Activated CD4-positive, alpha-beta T cell treated with anti-CD3 and anti-CD28 coated beads, Interleukin-2, Interleukin-4, amounts not matched to agents 100 ng/mL and 50 ng/mL, durations not matched to agents 16 hours and 8 hours (primary cell): ENCODE data around the gene ZNF260.
"Not testable (repeated sequence)": the region's sequence is repeated elsewhere in the genome, so short reads cannot be mapped to it uniquely, and the experiment has no call there.

ENCODE experiments used
- DNase-seq: peaks from one replicate; pipeline ENCODE4 v3.0.0-alpha.2; 2020; ENCODE audit warnings: low spot score

Gene ZNF260

GRCh38 chr19:36528194-36528920 lies at the start of gene ZNF260:
Gene ZNF260, minus strand, starts transcription at chr19:36528271. Its CDS starts 13,033 bp downstream, at chr19:36515238.
- DNase-seq, result peak; percentile 94

GRCh38 chr19:36577271-36577996 lies 49.4 kb upstream of the ZNF260 start:
- DNase-seq, result no peak

GRCh38 chr19:36574741-36575140 lies 46.7 kb upstream of the ZNF260 start:
- DNase-seq, result no peak

DNA sequence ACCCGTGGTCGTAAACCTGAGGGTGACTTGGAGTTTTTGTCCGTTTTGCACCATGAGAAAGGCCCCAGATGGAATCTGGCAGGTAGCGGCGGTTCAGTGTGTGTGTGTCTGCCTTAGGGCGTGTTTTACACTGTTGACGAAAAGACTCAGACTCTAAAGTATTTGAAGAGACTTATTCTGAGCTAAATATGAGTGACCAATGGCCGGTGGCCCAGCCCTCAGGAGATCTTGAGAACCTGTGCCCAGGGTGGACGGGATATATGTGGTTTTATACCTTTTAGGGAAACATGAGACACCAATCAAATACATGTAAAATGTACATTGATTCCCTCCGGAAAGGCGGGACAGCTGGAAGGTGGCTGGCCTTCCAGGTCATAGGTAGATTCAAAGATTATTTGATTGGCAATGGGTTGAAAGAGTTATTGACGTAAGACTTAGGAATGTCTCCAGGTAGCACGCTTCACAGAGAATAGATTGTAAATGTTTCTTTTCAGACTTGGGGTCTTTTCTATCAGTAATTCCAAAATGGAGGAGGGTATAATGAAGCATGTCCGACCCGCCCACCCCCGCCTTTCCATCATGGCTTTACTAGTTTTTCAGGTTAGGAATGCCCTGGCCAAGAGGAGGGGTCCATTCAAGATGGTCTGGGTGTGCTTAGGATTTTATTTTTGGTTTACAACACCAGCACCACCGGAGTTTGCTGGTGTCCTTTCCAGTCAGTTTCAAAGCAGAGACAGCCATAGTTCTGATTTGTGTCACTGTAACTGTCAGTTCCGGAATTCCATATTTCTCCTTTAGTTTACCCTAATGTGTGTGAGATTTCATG lies 46.0 kb upstream of the ZNF260 start:
- no peak for DNase-seq

DNA sequence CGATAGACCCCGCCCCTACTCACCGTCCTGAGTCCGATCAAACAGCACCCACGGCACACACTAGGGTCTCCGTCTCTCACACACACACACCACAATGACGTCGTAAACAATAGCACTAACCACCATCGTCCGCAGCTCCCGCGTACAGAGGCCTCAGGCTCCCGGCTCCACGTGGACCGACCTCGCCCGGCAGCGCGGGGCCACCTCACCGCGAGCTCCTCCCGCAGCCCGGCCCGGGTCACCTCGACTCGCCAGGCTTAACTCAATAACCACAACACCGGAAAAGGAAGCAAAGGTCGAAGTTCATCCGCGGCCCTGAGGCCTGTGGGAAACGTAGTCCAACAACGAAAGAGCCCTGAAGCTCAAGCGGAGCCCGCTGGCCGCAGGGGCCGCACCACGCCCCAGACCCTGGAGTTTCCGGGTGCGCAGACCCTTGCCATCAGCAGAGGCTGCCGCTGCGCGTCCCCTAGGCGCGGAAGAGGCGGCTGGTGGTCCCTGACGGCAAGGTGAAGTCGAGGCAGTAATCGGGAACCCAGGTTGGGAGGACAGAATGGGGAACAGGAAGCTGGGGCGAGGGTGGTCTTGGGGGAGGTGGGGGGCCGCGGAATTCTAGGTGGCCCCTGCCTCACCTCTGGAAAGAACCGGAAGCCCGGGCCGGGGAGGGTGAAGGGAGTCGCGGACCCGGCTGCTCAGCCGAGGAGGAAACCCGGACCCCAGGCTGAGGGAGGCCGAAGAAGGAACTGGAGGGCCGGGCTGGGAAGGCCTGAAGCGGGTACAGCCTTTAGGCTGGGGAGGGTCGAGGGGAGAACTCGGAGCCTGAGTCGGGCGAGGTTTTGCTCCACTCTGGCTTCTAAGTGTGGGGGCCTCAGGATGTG lies 45.2 kb upstream of the ZNF260 start, which contains the start of gene ZNF529:
TSS of gene ZNF529 (minus strand) at position 273 of the 875 bp plus-strand sequence. CDS start 946 bp downstream, outside the sequence.
- peak; percentile 87 for DNase-seq

- no peak for DNase-seq
Measured at GRCh38 chr19:36572593-36573019, 44.5 kb upstream of the ZNF260 start.

DNA sequence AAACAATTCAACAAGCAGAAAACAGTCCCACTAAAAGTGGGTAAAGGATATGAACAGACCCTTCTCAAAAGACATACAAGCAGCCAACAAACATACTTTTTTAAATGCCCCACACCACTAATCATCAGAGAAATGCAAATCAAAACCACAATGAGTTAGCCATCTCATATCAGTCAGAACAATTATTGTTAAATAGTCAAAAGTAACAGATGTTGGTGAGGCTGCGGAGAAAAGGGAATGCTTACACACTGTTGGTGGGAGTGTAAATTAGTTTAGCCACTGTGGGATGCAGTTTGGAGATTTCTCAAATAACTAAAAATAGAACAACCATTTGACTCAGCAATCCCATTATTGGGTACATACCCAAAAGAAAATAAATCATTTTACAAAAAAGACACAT lies 36.3 kb upstream of the ZNF260 start:
- no peak for DNase-seq

DNA sequence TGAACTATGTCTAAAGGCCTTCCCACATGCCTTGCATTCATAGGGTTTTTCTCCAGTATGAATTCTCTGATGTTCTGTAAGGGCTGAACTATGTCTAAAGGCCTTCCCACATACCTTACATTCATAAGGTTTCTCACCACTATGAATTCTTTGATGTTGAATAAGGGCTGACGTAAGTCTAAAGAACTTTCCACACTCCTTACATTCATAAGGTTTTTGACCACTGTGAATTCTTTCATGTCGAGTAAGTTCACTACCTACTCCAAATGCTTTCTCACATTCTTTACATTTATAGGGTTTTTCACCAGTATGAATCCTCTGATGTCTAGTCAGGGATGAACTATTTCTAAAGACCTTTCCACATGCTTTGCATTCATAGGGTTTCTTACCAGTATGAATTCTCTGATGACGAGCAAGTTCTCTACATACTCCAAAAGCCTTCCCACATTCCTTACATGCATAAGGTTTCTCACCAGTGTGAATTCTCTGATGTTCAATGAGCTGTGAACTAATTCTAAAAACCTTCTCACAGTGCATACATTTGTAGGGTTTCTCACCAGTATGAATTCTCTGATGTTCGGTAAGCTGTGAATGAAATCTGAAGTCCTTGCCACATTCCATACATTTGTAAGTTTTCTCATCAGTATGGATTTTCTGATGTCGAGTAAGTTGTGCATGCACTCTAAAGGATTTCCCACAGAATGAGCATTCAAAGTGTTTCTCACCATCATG lies 19.1 kb upstream of the ZNF260 start:
- no peak for DNase-seq

DNA sequence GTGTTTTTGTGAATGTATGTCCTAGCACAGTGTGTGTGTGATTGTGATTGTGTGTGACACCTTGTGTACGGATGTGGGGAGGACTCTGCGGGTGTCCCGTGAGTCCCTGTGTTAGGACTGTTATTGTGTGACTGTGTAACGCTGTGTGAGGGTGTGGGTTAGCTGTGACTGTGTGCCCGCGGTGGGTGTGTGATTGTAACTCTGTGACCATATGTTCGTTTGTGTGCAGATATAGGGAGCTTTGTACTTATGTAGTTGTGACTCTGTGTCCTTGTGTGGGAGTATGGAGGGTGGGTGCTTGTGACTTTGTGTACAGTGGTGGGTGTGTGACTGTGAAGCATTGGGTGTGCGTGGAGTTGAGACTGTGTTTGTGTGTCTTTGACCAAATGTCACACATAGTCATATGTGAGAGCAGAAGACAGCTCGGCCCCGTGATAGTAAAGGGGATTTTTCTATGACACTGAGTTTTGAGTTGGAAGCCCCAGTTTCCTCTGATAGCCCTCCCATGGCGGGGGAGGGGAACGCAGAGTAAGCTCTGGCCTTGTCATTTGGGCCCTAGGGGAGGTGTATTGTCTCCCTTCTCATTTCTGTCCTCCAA lies 949 bp upstream of the ZNF260 start:
- DNase-seq, result peak; percentile 0

- no peak for DNase-seq
Measured at GRCh38 chr19:36527873-36528193, 238 bp downstream of the ZNF260 start.

DNA sequence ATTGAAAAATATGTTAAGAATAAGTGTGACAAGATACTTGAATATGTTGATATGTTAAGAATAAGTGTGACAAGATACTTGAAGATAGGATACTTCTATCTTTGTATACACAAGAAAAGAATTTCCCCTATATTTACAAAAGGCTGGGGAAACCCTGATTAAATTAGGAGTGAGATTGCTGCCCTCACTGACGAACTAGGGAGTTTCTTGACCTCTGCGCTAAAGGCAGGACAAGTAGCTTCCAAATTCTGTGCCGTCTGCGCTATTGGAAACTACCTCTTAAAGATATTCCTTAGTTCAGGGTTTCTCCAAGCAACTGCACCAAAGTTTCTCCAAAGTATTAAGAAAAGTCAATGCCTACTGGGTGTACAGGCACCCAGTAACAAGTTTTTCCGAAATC lies 730 bp downstream of the ZNF260 start:
- DNase-seq, result no peak

- no peak for DNase-seq
Measured at GRCh38 chr19:36526581-36526980, 1.5 kb downstream of the ZNF260 start.

- no peak for DNase-seq
Measured at GRCh38 chr19:36524617-36525016, 3.5 kb downstream of the ZNF260 start.

GRCh38 chr19:36514012-36514612 lies 14.0 kb downstream of the ZNF260 start:
- DNase-seq, result no peak

DNA sequence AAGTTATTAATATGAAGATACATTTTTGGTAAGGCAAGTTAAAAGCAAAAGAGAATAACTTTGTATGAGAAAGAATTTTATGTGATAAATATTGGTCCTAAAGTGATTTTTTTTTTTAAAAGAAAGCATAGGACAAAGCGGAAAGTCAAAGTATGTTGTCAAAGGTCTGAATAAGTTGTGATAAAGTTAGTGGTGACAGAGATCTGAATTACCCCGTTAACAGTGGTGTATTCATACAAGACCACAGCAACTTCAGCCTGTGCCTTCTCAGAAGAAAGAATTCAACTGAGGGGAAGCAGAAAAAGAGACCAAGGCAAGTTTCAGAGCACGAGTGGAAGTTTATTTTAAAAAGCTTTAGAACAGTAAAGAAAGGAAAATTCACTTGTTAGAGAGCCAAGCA lies 19.7 kb downstream of the ZNF260 start:
- no peak for DNase-seq

DNA sequence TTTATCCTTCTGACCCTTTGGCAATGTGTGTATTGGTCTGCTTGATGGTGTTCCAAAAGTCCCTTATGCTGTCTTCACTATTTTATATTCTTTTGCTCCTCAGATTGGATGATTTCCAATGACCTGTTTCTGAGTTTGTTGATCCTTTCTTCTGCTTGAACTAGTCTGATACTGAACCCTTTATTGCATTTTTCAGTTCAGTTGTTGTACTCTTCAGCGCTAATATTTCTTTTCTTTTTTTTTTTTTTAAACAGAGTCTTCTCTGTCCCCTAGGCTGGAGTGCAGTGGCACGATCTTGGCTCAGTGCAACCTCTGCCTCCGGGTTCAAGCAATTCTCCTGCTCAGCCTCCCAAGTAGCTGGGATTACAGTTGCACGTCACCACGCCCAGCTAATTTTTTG lies 26.1 kb downstream of the ZNF260 start:
- DNase-seq, result no peak

DNA sequence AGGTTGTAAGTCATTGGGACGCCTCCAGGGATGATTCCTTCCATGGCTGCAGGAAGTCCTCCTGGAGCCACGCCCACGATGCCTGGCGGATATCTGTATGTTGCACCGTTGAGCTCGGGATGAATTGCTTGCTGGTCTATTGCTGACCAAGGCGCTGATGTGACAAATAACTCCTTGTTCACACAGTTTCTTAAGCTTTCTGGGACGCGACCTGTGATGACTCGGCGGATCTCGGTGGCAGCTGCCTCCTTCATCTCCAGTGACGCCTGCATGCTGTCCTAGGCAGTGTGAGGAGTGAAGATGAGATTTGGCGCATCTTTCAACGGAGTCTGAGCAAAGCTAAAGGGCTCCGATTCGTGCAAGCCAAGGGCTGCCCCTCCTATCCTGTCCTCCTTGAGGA lies 31.1 kb downstream of the ZNF260 start:
- no peak for DNase-seq

- peak; percentile 3 for DNase-seq
Measured at GRCh38 chr19:36492689-36493453, 35.2 kb downstream of the ZNF260 start.

DNA sequence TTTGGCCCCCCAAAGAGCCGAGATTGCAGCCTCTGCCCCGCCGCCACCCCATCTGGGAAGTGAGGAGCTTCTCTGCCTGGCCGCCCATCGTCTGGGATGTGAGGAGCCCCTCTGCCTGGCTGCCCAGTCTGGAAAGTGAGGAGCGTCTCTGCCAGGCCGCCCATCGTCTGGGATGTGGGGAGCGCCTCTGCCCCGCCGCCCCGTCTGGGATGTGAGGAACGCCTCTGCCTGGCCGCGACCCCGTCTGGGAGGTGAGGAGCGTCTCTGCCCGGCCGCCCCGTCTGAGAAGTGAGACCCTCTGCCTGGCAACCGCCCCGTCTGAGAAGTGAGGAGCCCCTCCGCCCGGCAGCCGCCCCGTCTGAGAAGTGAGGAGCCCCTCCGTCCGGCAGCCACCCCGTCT lies 37.2 kb downstream of the ZNF260 start:
- not testable (repeated sequence) for DNase-seq
